ENCODE results near the gene GLRX3.

GLRX3 gene

DNA sequence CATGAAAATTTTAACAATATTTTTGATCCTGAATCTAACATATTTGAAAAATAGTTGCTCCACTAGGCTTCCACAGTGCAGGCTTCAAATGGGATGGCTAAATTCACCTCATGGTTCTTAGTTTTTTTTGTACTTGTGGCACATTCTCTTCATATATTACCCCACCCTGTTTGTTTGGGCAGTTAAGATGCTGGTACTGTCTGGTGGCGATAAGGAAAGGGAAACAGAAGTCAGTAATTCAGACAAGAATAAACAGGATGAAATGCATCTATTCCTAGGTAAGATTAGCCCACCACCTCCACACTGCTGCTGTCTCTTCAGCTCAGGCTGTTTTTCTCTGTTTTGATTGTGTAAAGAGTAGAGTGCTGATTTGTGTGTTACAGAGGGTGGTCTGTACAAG lies 44.2 kb downstream of the GLRX3 start:
- no peak overlapping the region for H3K4me3 ChIP-seq (ENCODE audit: low read length)
- DNase-seq (ENCODE audit: low read depth, low spot score) = no peak

DNA sequence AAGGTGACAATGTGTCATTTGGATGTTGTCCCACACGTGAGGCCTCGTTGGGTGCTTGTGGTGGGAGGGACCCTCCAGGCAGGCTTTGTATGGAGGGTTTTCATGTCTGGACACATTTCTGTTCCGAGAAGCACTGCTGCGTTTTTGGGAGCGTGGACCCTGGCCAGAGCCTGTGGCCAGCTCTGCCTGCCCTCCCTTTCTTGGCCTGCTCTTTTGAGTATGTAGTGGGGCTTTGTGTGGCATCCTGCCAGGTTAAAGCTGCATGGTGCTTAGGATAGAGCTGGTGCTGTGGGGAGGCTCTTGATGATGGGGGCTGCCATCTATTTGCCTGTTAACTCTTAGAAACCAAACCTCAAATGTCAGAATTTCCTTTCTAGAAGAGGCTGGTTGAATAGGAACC lies 45.7 kb downstream of the GLRX3 start:
- no peak for DNase-seq (ENCODE audit: low read depth, low spot score)
- H3K4me3 ChIP-seq (ENCODE audit: low read length) = no peak overlapping the region

DNA sequence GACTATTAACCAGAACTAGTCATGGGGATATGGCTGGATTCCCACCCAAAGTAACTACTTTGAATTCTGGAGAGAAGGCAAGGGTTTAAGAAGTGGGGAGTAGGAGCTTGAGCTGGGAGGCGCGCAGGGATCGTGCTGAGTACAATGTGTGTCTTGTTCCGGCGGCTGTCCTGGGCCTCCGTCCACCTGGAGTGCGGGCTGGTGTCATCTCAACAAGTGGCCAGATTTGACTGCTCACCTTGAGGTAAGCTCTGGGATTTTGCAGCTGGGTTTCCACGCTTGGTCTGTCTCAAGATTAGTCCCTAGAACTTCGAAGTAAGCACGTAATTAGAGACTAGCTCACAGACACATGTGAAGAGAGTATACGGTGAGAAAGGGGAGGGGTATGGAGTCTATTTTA lies 49.4 kb downstream of the GLRX3 start:
- no peak for DNase-seq (ENCODE audit: low read depth, low spot score)
- H3K4me3 ChIP-seq (ENCODE audit: low read length) = no peak overlapping the region

DNA sequence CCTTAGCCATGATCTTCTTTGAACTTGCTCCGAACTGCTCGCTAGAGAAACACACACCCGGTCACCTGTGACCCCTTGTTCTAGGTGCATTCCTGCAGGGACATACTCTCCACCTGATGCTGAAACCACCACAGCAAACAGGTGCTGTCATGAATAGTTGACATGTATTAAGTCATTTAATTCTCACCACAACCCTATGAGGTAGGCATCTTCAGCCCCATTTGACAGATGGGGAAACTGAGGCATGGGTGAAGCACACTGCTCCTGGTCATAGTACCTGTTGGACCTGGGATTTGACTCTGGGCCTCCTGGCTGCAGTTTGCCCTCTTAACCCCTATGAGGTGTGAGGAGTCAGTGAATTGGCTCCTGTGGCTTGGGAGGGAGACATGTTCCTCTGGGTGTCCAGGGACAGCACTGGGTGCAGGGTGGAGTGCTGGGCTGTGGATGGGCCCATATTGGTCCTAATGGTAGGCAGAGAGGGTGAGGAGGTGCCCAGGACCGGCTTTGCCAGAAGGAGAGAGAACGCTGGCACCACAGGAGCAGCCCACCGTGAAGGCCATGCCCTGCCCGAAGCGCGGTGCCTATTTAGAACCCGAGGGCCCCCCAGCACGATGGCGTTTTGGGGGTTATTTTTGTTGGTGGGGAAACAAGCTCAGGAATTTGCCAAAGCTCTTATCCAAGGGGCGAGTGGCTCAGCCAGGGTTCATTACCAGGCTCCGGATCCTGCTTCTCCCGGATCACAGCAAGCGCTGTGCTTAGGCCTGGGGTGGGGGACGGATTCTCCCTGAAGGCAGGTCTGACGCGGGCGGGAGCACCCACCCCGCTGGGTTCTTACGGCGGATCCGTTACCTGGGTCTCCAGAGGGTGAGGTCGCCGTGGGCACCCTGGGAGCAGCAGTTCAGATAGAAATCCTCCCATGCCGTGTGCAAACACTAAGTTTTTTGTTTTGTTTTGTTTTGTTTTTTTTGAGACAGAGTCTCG lies 52.3 kb downstream of the GLRX3 start:
- DNase-seq (ENCODE audit: low read depth, low spot score) = no peak
- H3K4me3 ChIP-seq (ENCODE audit: low read length) = no peak overlapping the region

DNA sequence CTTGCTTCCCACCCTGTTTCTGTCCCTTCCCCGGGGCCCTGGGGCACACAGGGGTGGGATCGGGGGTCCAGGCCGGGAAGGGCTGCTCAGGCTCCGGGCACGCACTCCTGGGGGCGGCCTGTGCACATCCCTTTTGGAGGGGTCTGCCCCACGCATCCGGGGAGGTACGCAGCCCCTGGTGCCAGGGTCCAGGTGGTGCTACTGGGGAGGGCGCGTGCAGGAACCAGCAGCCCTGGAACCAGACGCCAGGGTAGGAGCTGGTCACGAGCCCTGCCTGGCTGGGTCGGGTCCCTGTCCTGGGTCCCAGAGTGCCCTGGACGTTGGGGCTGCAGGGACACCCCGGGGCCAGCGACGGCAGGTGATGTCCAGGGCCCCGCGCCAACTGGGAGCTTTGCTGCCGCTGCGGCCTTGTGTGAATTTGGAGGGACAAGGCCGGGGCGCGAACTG lies 53.4 kb downstream of the GLRX3 start:
- no peak overlapping the region for H3K4me3 ChIP-seq (ENCODE audit: low read length)
- no peak for DNase-seq (ENCODE audit: low read depth, low spot score)

DNA sequence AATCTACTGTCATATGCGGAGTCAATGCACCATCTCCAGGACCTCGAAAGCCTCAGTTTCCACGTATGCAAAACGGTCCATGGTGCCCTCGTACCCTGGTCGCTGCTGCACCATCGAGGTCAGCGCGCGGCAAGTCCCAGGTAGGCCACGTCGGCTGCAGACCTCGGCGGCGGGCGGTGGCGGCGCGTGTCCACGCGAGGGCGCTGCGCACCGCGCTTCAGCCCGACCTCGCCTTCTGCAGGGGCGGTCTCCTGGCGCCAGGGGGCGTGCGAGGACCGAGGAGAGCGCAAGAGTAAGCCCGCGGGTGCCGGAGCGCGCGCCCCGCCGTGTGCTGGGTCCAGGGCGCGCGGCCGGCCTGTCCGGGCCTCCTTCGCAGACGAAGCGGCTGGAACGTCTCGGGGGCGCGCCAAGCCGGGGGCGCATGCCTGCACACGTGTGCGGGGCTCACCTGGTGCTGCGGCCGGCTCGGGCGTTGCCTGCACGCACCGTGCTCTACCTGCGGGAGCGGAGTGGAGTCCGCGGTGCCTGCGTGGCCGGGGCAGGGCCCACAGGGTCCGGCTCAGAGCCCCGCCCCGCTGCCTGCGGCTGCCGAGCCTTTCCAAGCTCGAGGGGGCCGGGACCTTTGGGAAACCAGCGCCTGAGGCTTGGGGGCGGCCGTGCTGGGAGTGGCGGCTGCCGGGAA lies 54.0 kb downstream of the GLRX3 start:
- no peak overlapping the region for H3K4me3 ChIP-seq (ENCODE audit: low read length)
- peak; percentile 46 for DNase-seq (ENCODE audit: low read depth, low spot score)

DNA sequence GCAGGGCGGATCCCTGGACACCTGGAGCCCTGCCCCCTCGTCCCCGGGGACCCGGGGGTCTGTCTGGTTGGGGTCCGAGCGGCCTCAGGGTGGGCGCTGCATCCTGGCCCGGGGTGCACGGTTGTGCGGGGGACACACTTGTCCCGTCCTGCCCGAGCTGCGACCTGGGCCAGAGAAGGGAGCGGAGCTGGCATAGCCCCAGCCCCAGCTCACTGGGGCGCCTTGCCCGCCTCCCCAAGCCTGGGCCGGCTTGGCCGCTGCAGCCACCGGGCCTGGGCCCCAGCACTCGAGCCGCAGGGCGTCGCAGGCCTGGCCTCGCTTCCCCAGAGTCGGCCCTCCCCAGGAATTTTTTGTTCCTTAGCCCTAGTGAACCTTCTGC lies 54.5 kb downstream of the GLRX3 start:
- no peak for DNase-seq (ENCODE audit: low read depth, low spot score)
- H3K4me3 ChIP-seq (ENCODE audit: low read length) = no peak overlapping the region

DNA sequence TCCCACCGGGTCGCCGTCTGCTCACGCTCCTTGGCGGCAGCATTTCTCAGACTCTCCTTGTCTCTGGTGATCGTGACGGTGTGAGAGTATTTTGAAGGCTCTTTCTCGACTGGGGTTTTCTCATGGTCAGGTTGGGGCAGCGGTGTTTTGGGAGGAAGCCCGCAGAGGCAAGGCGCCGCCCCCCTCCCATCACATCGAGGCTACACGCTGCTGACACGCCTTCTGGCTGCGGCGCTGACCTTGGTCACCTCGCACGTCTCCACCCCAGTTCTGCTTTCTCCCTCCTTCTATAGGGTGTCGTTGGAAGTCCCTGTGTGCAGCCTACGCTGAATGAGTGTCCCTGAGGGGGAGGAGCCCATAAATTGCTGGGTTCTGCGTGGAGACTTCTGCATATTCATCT lies 55.2 kb downstream of the GLRX3 start:
- H3K4me3 ChIP-seq (ENCODE audit: low read length) = no peak overlapping the region
- no peak for DNase-seq (ENCODE audit: low read depth, low spot score)

DNA sequence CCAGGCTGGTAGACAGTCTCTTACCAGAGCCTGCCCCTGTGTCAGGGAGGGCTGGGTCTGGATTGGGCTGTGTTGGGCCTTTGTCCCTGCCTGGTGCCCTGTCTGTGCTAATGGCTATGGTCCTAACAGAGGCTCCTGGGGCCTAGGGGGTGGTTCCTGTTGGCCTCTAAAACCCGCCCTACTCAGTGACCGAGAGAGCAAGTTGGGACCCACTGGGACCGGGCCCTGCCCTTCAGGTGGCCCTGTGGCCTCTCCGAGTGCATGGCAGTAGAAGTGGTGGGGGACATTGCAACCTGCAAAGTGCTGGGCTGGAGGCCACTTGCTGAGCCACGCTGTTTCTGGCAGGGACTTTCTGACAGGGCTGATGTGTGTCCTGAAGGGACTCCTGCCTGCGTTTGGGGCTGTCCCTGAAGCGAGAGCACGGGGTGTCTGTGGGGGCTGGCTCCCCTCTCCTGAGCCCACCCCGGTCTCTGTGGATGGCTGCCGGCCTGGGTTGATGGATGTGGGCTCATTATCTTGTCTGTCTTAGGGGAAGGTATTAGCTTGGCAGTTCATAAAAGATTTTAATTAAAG lies 56.2 kb downstream of the GLRX3 start:
- H3K4me3 ChIP-seq (ENCODE audit: low read length) = no peak overlapping the region
- DNase-seq (ENCODE audit: low read depth, low spot score) = no peak

DNA sequence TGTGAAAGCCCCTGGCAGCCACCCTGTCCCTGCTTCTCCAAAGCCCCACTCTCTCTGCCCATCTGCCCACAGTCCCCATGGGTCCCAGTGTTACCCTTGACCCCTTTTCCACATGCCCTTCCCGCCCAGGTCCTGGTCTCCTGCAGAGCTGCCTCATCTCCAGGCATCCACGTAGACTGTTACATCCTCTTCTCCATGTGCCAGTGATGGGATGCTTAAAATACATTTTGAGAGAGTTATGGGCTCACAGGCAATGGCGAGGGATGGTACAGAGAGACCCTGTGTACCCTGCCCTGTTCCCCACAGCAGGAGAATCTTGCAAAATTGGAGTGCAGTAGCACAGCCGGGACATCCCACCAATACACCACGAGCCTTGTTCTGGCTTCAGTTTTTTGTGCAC lies 56.8 kb downstream of the GLRX3 start:
- DNase-seq (ENCODE audit: low read depth, low spot score) = no peak
- H3K4me3 ChIP-seq (ENCODE audit: low read length) = no peak overlapping the region

DNA sequence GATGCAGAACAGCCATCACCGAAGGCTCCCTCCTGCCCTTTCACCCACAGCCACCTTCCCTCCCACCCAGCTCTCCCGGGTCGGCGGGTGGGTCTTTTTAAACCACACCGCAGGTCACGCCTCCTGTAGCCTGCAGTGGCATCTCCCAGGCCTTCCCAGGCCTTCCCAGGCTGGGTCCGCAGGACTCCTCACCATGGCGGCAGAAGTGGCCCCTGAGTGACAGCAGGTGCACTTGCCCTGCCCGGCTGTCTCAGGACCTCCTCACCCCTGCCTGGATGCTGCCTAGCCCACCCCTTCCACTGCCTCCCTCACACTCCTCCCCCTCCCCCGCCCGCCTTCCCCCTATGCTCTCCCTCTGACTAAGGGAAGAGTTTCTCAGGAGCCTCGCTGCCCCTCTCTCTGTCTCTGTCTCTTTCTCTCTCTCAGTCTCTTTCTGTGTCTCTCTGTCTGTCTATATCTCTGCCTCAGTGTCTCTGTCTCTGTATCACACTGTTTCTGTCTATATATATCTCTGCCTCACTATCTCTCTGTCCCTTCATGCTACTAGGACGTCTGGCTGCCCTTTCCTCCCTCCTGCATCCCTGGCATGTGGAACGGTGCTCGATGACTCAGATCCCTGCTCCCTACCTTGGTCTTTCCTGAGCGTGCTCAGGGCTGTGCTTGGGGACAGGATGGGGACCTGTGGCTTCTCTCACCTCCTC lies 57.5 kb downstream of the GLRX3 start:
- no peak overlapping the region for H3K4me3 ChIP-seq (ENCODE audit: low read length)
- DNase-seq (ENCODE audit: low read depth, low spot score) = no peak

DNA sequence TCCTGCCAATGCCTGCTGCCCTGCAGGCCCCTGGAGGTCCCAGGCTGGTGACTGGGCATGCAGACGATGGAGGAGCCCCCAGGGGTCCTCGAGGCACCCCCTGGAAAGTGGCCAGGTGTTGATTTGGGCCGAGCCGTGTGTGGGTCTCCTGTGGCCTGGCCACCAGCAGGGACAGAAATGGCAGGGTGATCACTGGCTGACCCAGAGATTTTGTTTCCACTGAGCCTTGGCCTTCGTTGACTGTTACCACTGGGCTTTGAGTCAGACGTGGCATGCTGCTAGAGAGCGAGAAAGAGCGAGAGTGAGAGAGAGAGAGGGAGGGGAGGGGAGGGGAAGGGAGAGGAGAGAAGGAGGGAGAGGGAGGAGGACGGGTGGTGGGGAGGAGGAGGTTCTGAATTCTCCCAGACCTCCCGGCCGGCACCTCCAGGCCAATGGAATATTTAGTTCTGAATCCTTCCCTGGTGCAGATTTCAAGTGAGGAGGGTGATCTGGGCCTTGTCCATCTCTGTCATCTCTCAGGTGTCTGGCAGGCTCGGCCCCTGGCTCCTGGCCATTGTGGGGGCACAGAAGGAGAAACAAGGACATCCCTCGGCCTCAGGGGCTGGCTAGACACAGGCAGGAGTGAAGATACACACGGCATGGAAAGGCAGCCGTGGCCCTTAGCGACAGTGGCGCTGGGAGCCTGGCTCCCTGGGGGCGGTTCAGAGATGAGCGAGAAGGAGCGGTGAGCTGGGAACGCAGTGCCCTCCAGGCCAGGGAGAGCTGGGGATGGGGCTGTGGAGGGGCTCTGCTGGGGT lies 58.2 kb downstream of the GLRX3 start:
- no peak overlapping the region for H3K4me3 ChIP-seq (ENCODE audit: low read length)
- DNase-seq (ENCODE audit: low read depth, low spot score) = no peak

DNA sequence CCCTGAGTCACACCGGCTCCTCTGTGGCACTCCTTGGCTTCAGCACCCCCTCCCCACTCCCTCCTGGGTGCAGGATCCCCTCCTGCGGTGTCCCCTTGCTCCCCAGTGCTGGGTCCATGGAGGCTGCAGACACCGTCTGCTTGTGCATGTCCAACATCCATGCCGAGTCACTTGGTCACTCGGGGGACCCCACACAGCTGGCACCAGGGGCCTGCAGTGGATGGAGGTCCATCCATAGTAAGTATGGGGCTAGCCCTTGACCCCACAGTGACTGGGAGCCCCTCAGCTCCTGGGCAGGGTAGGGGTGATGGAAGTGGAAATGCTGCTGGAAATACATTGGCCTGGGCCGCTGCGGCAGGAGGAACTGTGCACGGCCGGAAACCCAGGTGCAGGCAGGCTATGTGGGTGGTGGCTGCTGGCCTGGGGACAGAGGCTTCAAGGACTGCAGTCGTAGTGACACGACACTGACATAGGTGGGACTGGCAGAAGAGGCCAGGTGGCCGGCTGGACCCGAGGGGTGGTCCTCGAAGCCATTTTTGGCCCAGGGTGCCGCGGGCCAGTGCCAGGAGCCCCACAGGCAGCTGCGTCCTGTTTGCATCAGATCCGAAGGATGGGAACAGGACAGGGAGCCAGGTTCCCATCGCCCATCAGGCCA lies 58.9 kb downstream of the GLRX3 start:
- DNase-seq (ENCODE audit: low read depth, low spot score) = no peak
- no peak overlapping the region for H3K4me3 ChIP-seq (ENCODE audit: low read length)

DNA sequence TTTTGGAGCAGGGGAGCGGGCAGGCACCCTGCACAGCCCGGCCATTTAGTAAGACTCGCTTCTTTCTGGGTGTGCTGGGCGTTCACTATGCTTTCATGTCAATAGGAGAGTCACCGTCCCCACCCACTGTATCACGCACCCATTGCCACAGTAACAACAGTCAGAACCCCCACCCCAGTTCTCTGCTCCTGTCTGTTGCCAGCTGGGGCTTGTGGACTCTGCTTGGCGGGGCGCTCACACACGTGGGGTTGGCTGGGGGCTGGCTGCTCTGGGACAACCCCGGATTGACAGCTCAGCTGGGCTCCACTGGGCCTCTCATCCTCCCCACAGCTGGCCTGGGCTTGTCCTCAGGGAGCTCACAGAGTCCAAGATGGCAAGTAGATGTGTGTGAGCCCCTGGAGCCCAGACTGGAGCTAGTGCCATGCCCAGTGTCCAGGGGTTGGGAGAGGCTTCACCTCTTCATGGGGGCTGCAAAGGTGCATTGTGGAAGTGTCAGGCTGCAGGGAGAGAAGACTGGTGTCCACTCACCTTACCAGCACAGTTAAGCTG lies 59.6 kb downstream of the GLRX3 start:
- DNase-seq (ENCODE audit: low read depth, low spot score) = no peak
- no peak overlapping the region for H3K4me3 ChIP-seq (ENCODE audit: low read length)

DNA sequence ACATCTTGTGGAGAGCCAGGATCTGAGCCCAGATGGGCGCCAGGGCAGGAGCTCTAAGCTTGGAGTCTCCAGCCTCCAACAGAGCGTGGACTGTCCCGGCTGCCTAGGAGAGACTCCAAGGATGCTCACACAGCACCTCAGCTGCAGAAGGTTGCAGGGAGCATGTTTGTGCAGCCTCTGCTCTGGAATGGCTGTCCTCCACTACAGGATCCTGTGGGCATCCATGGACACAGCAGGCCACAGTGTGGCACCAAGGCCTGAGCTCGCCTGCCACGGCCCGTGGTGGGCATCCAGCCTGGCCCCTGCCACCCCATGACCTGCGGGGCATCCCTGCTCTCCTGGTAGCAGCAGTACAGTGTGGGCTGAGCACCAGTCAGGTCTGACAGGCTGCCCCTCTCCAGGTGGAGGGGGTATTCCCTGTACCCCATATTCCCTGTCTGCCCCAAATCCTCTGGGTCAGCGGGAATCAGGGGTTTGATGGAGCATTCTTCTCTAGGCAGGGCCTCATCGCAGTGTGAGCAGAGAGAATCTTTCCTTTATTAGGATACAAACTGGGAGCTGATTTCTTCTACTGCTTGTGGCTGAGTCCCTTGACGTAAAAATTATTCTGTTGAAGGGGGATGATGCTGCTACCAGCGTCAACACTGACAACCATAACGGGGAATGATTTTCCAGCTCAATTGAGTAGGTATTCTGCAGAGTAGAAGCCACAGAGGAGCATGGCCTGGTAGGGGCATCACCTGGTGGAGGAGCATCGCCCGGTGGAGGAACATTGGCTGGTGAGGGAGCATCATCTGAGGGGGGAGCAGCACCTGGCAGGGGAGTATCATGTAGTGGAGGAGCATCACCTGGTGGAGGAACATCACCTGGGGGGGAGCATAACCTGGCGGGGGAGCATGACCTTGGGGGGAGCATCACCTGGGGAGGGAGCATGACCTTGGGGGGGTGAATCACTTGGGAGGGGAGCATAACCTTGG lies 60.6 kb downstream of the GLRX3 start:
- DNase-seq (ENCODE audit: low read depth, low spot score) = no peak

DNA sequence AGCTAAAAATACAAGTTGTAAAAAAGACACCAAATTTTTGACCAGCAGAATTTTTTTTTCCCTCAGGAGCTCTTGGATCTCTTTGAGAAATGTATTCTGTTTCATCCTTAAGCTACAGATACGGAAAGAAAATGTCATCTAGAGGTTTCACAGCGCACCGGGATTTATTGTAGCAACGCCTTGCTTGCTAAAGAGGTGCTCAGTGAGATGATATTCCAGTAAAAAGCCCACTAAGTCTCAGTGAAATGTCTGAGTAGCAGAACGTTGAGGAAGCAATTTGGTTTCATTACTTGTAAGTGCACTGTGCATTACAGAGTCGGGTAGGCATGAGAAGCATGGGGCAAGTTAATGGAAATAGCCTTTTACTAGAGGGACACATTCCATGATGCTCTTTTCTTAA lies 62.5 kb downstream of the GLRX3 start:
- no peak for DNase-seq (ENCODE audit: low read depth, low spot score)
- H3K4me3 ChIP-seq (ENCODE audit: low read length) = no peak overlapping the region

More for the DNA sequence above, 60.6 kb downstream of the GLRX3 start:
- no peak overlapping the region for H3K4me3 ChIP-seq (ENCODE audit: low read length)

Data from Jurkat, Clone E6-1 (cell line).